OCI-LY3 (cell line): Measurements from ENCODE around the gene NXN.

Experiments used
- EZH2phosphoT487 ChIP-seq: fragments of 200-600 bp; shearing (Covaris generic); IDR thresholded peaks from 2 replicates; pipeline ENCODE4 v1.6.1; 2018; ENCODE audit warnings: antibody characterized with exemption, mixed run types, low read depth
- TF ChIP-seq, protein P1 (sequence below): fragments of 200-600, 300-600 bp; sonication (generic); IDR thresholded peaks from 2 replicates; pipeline ENCODE4 v1.5.1; 2014; ENCODE audit warnings: antibody characterized with exemption, low read length, low read depth

DNA sequence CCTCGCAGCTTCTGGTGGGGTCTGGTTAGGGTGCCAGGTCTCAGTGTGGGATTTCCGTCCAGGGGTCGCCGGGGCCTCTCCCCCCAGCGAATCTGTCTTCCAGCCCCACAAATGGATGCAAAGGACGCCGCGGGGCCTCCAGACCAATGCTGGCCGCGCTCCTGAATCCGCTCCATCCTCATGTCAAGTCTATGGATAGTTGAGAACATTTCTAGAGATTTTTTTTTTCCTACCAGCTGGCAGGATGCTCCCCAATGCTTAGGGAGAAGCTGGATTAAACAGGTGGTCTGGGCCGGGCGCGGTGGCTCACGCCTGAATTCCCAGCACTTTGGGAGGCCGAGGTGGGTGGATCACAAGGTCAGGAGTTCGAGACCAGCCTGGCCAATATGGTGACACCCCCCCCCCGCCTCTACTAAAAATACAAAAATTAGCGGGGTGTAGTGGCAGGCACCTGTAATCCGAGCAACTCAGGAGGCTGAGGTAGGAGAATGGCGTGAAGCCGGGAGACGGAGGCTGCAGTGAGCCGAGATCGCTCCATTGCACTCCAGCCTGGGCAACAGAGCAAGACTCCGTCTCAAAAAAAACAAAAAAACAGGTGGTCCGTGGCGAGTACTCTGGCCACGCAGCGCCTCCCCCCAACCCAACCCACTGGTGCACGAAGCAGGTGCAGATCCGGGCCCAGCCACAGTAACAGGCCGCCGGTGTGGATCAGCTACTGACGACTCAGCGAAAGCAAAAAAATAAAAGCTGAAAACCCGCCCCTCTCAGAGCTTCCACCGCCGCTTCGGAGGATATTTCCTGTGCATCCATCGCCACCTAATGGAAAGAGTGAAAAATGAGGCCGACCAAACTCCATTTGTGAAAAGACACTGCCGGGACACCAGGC, 1.1 kb upstream of the NXN start:
- TF ChIP-seq, protein P1, sequence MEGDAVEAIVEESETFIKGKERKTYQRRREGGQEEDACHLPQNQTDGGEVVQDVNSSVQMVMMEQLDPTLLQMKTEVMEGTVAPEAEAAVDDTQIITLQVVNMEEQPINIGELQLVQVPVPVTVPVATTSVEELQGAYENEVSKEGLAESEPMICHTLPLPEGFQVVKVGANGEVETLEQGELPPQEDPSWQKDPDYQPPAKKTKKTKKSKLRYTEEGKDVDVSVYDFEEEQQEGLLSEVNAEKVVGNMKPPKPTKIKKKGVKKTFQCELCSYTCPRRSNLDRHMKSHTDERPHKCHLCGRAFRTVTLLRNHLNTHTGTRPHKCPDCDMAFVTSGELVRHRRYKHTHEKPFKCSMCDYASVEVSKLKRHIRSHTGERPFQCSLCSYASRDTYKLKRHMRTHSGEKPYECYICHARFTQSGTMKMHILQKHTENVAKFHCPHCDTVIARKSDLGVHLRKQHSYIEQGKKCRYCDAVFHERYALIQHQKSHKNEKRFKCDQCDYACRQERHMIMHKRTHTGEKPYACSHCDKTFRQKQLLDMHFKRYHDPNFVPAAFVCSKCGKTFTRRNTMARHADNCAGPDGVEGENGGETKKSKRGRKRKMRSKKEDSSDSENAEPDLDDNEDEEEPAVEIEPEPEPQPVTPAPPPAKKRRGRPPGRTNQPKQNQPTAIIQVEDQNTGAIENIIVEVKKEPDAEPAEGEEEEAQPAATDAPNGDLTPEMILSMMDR = peak; percentile 58
- TF ChIP-seq EZH2phosphoT487 = no peak
